Endothelial cell of umbilical vein (primary cell): ENCODE data around the gene PRX. TPM values are rescaled to one million over a fixed set of nuclear protein-coding genes. Genes with fewer than 3 reads are reported as not detected.

ENCODE experiments used
- BruUV-seq: library from RNA; stranded (reverse); fragments of 400-500 nt; replicated peaks from 2 replicates; lab custom pipeline; 2021; lab: Mats Ljungman, UMichigan
- CTCF ChIA-PET: fragments of 300-600, 350-600 bp; sonication (Branson Sonifier 250); formaldehyde crosslinking; loops from one replicate; lab custom pipeline; 2021; ENCODE audit warnings: antibody characterized with exemption, inconsistent platforms; lab: Charles Lee
- POLR2A ChIA-PET: fragments of 300-600, 350-600 bp; sonication (Branson Sonifier 250); formaldehyde crosslinking; loops from one replicate; lab custom pipeline; 2021; ENCODE audit warnings: antibody characterized with exemption, inconsistent platforms; lab: Charles Lee
- DNase-seq: peaks from one replicate; pipeline ENCODE4 v3.0.0-alpha.2; 2011; ENCODE audit warnings: low read depth, low spot score
- FAIRE-seq: peaks from 2 replicates; lab custom pipeline; 2011; peaks lifted over from hg19 to GRCh38; lab: Jason Lieb, UNC
- H2AFZ ChIP-seq: 2 replicates; pipeline ENCODE4 v1.6.0; 2012; ENCODE audit warnings: low read depth, low read length, control low read depth, inconsistent platforms
- H3K27ac ChIP-seq: 2 replicates; pipeline ENCODE4 v1.5.1; 2011; ENCODE audit warnings: low read depth, mild to moderate bottlenecking, control low read depth, low read length, moderate library complexity; ENCODE audit not compliant: insufficient read depth
- H3K27me3 ChIP-seq, 2 experiments: 2 replicates each; pipeline versions ENCODE4 v1.6.0 to v1.6.1; 2011; ENCODE audit warnings: low read length in 2 of 2, mixed read lengths in 1 of 2; ENCODE audit not compliant: control insufficient read depth in 2 of 2, insufficient read depth in 2 of 2
- H3K36me3 ChIP-seq, 2 experiments: 2 replicates in 1 of 2; 3 replicates in 1 of 2; pipeline ENCODE4 v1.5.1; 2011; ENCODE audit warnings: low read length in 2 of 2, mild to moderate bottlenecking in 1 of 2, moderate library complexity in 1 of 2; ENCODE audit not compliant: control insufficient read depth in 2 of 2, insufficient read depth in 2 of 2; ENCODE audit errors: extremely low read depth in 1 of 2
- H3K4me1 ChIP-seq: 3 replicates; pipeline ENCODE4 v1.5.1; 2011; ENCODE audit warnings: mild to moderate bottlenecking, low read length; ENCODE audit not compliant: control insufficient read depth, insufficient read depth; ENCODE audit errors: extremely low read depth
- H3K4me2 ChIP-seq: 2 replicates; pipeline ENCODE4 v1.6.1; 2011; ENCODE audit warnings: low read length, control low read depth, mixed read lengths; ENCODE audit not compliant: insufficient read depth
- H3K4me3 ChIP-seq, 3 experiments: fragments of 200-600 bp in 1 of 3; sonication (generic), shearing (Covaris generic) in 1 of 3; replicated peaks in 1 of 3; 2 replicates each; pipeline ENCODE4 v1.5.1; 2011 to 2016; ENCODE audit warnings: control low read depth in 3 of 3, low read length in 3 of 3, mild to moderate bottlenecking in 2 of 3, inconsistent platforms in 1 of 3, low read depth in 1 of 3, moderate library complexity in 1 of 3; ENCODE audit not compliant: insufficient read depth in 1 of 3
- H3K79me2 ChIP-seq: 2 replicates; pipeline ENCODE4 v1.6.0; 2012; ENCODE audit warnings: low read length, inconsistent platforms; ENCODE audit not compliant: control insufficient read depth, insufficient read depth
- H3K9ac ChIP-seq: replicated peaks from 2 replicates; pipeline ENCODE3; 2011; ENCODE audit warnings: low read length, control low read depth; ENCODE audit not compliant: insufficient read depth; ENCODE audit errors: extremely low read depth
- H3K9me1 ChIP-seq: replicated peaks from 3 replicates; pipeline ENCODE4 v1.6.0; 2011; ENCODE audit warnings: mild to moderate bottlenecking, low read length; ENCODE audit not compliant: control insufficient read depth, insufficient read depth; ENCODE audit errors: extremely low read depth
- H3K9me3 ChIP-seq: replicated peaks from 2 replicates; pipeline ENCODE4 v1.5.1; 2012; ENCODE audit warnings: low read length, inconsistent platforms; ENCODE audit not compliant: control insufficient read depth, insufficient read depth
- H4K20me1 ChIP-seq: replicated peaks from 2 replicates; pipeline ENCODE3; 2011; ENCODE audit warnings: mild to moderate bottlenecking, low read length; ENCODE audit not compliant: control insufficient read depth, insufficient read depth; ENCODE audit errors: extremely low read depth
- CTCF ChIP-seq, 2 donors: IDR thresholded peaks; 1 replicate in 1 of 2; 2 replicates in 1 of 2; pipeline ENCODE4 v1.5.1; 2011; ENCODE audit warnings: low read length in 2 of 2, mild to moderate bottlenecking in 2 of 2, moderate library complexity in 2 of 2, control low read depth in 1 of 2, inconsistent platforms in 1 of 2, low read depth in 1 of 2; ENCODE audit not compliant: insufficient read depth in 1 of 2; ENCODE audit errors: extremely low read depth in 1 of 2
- EZH2 ChIP-seq: IDR thresholded peaks from 2 replicates; pipeline ENCODE4 v1.6.1; 2012; ENCODE audit warnings: borderline replicate concordance, low read depth, mild to moderate bottlenecking, moderate library complexity, low read length, inconsistent platforms; ENCODE audit not compliant: severe bottlenecking
- FOS ChIP-seq: IDR thresholded peaks from 2 replicates; pipeline ENCODE4 v1.6.1; 2011; ENCODE audit warnings: mild to moderate bottlenecking, low read length, moderate library complexity, borderline replicate concordance; ENCODE audit not compliant: insufficient read depth
- GATA2 ChIP-seq: IDR thresholded peaks from 2 replicates; pipeline ENCODE4 v1.7.0; 2011; ENCODE audit warnings: low read depth, mild to moderate bottlenecking, moderate library complexity, mixed read lengths, low read length; ENCODE audit not compliant: insufficient read length, insufficient read depth
- POLR2A ChIP-seq: IDR thresholded peaks from 2 replicates; pipeline ENCODE4 v1.6.1; 2012; ENCODE audit warnings: low read depth, mild to moderate bottlenecking, control low read depth, low read length
- POLR2AphosphoS5 ChIP-seq: IDR thresholded peaks from 2 replicates; pipeline ENCODE4 v1.6.1; 2012; ENCODE audit warnings: low read depth, mild to moderate bottlenecking, control low read depth, low read length, moderate library complexity; ENCODE audit not compliant: insufficient read depth
- dilution Hi-C: fragments of 300-500 bp; cut with MboI; formaldehyde crosslinking; loops from one replicate; pipeline ENCODE4 v1.15.0; 2019; ENCODE audit warnings: low sequenced_read_pairs; ENCODE audit not compliant: extremely low pct_ligation_motif_present
- intact Hi-C: fragments of 100-400 bp; cut with micrococcal nuclease; formaldehyde crosslinking; loops from one replicate; pipeline ENCODE4 v1.10.0; 2022
- polyA plus RNA-seq, 4 experiments: library from polyadenylated mRNA; depleted of rRNA in 3 of 4; stranded (reverse) in 3 of 4; unstranded in 1 of 4; fragments of >200 nt; gene quantifications; 2 replicates each; pipeline versions ENCODE4 v1.2.1 to v1.2.3, GENCODE V29; 2011 to 2012; ENCODE audit warnings: missing spikeins in 1 of 4
- total RNA-seq: library from RNA; stranded (reverse); gene quantifications from 2 replicates; pipeline ENCODE4 v1.2.3, GENCODE V29; 2021

PRX gene
- total and polyA plus RNA-seq, 2 donors (not counting 3 experiments of a cell fraction or from before 2014, with no cell fraction given): 0.80 to 1.3 TPM

GRCh38 chr19:40381321-40381720 lies 31.9 kb downstream of the PRX start:
- Histone ChIP-seq H3K9me3 (no peaks in the 10 kb centered on the region), H3K9me1 (no peaks in the 10 kb centered on the region), H3K27me3 (no peaks in the 10 kb centered on the region), H3K9ac (no peak overlapping the region), H4K20me1 (no peaks in the 10 kb centered on the region), H3K79me2 (no peaks in the 10 kb centered on the region), H3K4me3 (no peak overlapping the region), H3K36me3 (peaks cover 0 to 12% of the 10 kb centered on the region in 2 experiments), H3K27ac (no peak overlapping the region), H3K4me2 (no peak overlapping the region), H3K4me1 (no peaks in the 10 kb centered on the region), H2AFZ (no peak overlapping the region)
- ChIA-PET CTCF (interaction anchor here (0.6 to 1.1 kb wide), 3 partner anchors 16 to 241 kb away, joined by 3 to 13 read pairs (median 3); no protein-coding TSS in a partner anchor), POLR2A (no interaction called here)
- BruUV-seq: no TSS peak
- intact Hi-C loops: no loop called here
- no peak for DNase-seq
- dilution Hi-C loops: no loop called here
- TF ChIP-seq GATA2 (no peak), CTCF (IDR thresholded peaks at IDR 0.05; ENCODE audit: extremely low read depth in 1 of 2, insufficient read depth in 1 of 2, low read depth in 1 of 2, low read length in 2 of 2) (peak in 1 of 2 donors; percentile 22)
- no peak for FAIRE-seq

GRCh38 chr19:40380199-40381037 lies 32.8 kb downstream of the PRX start:
- Histone ChIP-seq H3K79me2 (no peaks in the 10 kb centered on the region), H3K9ac (no peak overlapping the region), H3K27ac (no peak overlapping the region), H3K4me1 (no peaks in the 10 kb centered on the region), H3K9me3 (no peaks in the 10 kb centered on the region), H2AFZ (no peak overlapping the region), H3K9me1 (no peaks in the 10 kb centered on the region), H3K36me3 (peaks cover 0 to 12% of the 10 kb centered on the region in 2 experiments), H3K4me2 (no peak overlapping the region), H3K4me3 (no peak overlapping the region), H3K27me3 (no peaks in the 10 kb centered on the region), H4K20me1 (no peaks in the 10 kb centered on the region)
- dilution Hi-C loops (no loop called here), intact Hi-C loops (no loop called here)
- no TSS peak for BruUV-seq
- POLR2A ChIA-PET: no interaction called here
- CTCF ChIA-PET: interaction anchor here (0.6 to 1.2 kb wide), 4 partner anchors 15 to 240 kb away, joined by 3 to 13 read pairs (median 3); no protein-coding TSS in a partner anchor
- TF ChIP-seq FOS (no peak), EZH2 (no peak), POLR2AphosphoS5 (no peak), POLR2A (no peak)
- FAIRE-seq (no peak), DNase-seq (no peak)
